K562 (cell line): ENCODE measurements around the gene CCDC141. TPM values are rescaled to one million over a fixed set of nuclear protein-coding genes. Genes with fewer than 3 reads are reported as not detected.

ENCODE experiments used
- ATAC-seq: fragments of 200-7000 bp; cut with Tn5 transposase; 3 replicates; pipeline ENCODE4 v1.9.1; 2020; ENCODE audit warnings: moderate library complexity
- BruUV-seq: library from RNA; stranded (reverse); fragments of 400-500 nt; replicated peaks from 2 replicates; lab custom pipeline; 2021; lab: Mats Ljungman, UMichigan
- CTCF ChIA-PET: fragments of 300-600 bp; formaldehyde crosslinking; extraction: SDS; loops from one replicate; lab custom pipeline; 2021; ENCODE audit warnings: low intra/inter-chr PET ratio; lab: Yijun Ruan, JAX
- POLR2A ChIA-PET: fragments of 300-600, 350-650 bp; sonication (Branson Sonifier 250); formaldehyde crosslinking; extraction: SDS; loops from one replicate; lab custom pipeline; 2021; ENCODE audit warnings: antibody characterized with exemption, inconsistent platforms; lab: Yijun Ruan, JAX
- DNase-seq, 4 experiments: peaks; one replicate each; pipeline versions ENCODE4 v3.0.0 to v3.0.0-alpha.2; 2011 to 2018; ENCODE audit warnings: low spot score in 3 of 4, mixed read lengths in 3 of 4; ENCODE audit errors: extremely low read depth in 1 of 4
- FAIRE-seq: peaks from 2 replicates; lab custom pipeline; 2011; peaks lifted over from hg19 to GRCh38; lab: Jason Lieb, UNC
- H2AFZ ChIP-seq: 2 replicates; pipeline ENCODE4 v1.6.0; 2011; ENCODE audit warnings: low read depth, low read length, control low read depth, inconsistent platforms
- H3K27ac ChIP-seq: fragments of 200-600 bp; 3 replicates; pipeline ENCODE4 v1.8.0; 2011; ENCODE audit warnings: low read depth, mild to moderate bottlenecking, control low read depth, inconsistent platforms, low read length, moderate library complexity, mixed read lengths; ENCODE audit errors: extremely low read depth
- H3K27me3 ChIP-seq, 2 experiments: fragments of 300-600 bp in 1 of 2; 2 replicates in 1 of 2; 3 replicates in 1 of 2; pipeline versions ENCODE4 v1.6.0 to v1.8.0; 2011; ENCODE audit warnings: inconsistent platforms in 2 of 2, low read length in 2 of 2, mild to moderate bottlenecking in 1 of 2, mixed read lengths in 1 of 2, moderate library complexity in 1 of 2; ENCODE audit not compliant: control insufficient read depth in 2 of 2, insufficient read depth in 2 of 2
- H3K36me3 ChIP-seq: fragments of 300-600 bp; 3 replicates; pipeline ENCODE4 v1.8.0; 2011; ENCODE audit warnings: mild to moderate bottlenecking, low read length, inconsistent platforms; ENCODE audit not compliant: control insufficient read depth, insufficient read depth
- H3K4me1 ChIP-seq, 2 experiments: fragments of 200-600 bp in 1 of 2; replicated peaks in 1 of 2; 2 replicates in 1 of 2; 3 replicates in 1 of 2; pipeline versions ENCODE4 v1.5.1 to v1.8.0; 2011; ENCODE audit warnings: inconsistent platforms in 2 of 2, low read length in 2 of 2, mild to moderate bottlenecking in 1 of 2, mixed read lengths in 1 of 2, moderate library complexity in 1 of 2; ENCODE audit not compliant: control insufficient read depth in 2 of 2, insufficient read depth in 2 of 2
- H3K4me2 ChIP-seq: 2 replicates; pipeline ENCODE4 v1.6.1; 2011; ENCODE audit warnings: low read length, control low read depth, inconsistent platforms, mixed read lengths; ENCODE audit not compliant: insufficient read depth
- H3K4me3 ChIP-seq: fragments of 200-600 bp; sonication (generic), shearing (Covaris generic); 2 replicates; pipeline ENCODE4 v1.5.1; 2016; ENCODE audit warnings: control low read depth, inconsistent platforms
- H3K79me2 ChIP-seq: fragments of 200-600 bp; 3 replicates; pipeline ENCODE4 v1.8.0; 2011; ENCODE audit warnings: low read length, inconsistent platforms; ENCODE audit not compliant: control insufficient read depth, insufficient read depth
- H3K9ac ChIP-seq, 2 experiments: 2 replicates each; pipeline versions ENCODE4 v1.6.0 to v1.6.1; 2011; ENCODE audit warnings: low read depth in 2 of 2, low read length in 2 of 2, control low read depth in 1 of 2, inconsistent platforms in 1 of 2, mild to moderate bottlenecking in 1 of 2, mixed read lengths in 1 of 2; ENCODE audit not compliant: insufficient read depth in 1 of 2
- H3K9me1 ChIP-seq: one replicate; pipeline ENCODE4 v1.6.0; 2011; ENCODE audit warnings: inconsistent platforms, mild to moderate bottlenecking, low read length, moderate library complexity; ENCODE audit not compliant: control insufficient read depth, insufficient read depth
- H3K9me3 ChIP-seq: replicated peaks from 2 replicates; pipeline ENCODE4 v1.5.1; 2011; ENCODE audit warnings: low read depth, low read length, inconsistent platforms; ENCODE audit not compliant: control insufficient read depth, insufficient read depth
- H4K20me1 ChIP-seq: replicated peaks from 2 replicates; pipeline ENCODE4 v1.6.1; 2011; ENCODE audit warnings: low read length, inconsistent platforms, mixed read lengths; ENCODE audit not compliant: control insufficient read depth, insufficient read depth
- ARID1B ChIP-seq: fragments of 450-650 bp; IDR thresholded peaks from 2 replicates; pipeline ENCODE4 v1.6.1; 2016; ENCODE audit warnings: antibody characterized with exemption, mild to moderate bottlenecking, inconsistent platforms
- CEBPZ ChIP-seq: fragments of 150-350 bp; IDR thresholded peaks from 2 replicates; pipeline ENCODE4 v1.6.1; 2014; ENCODE audit warnings: low read depth, mild to moderate bottlenecking, low read length, borderline replicate concordance
- FOS ChIP-seq: IDR thresholded peaks from 3 replicates; pipeline ENCODE4 v1.6.1; 2011; ENCODE audit not compliant: insufficient read length; ENCODE audit errors: extremely low read depth
- GABPB2 ChIP-seq: fragments of 250-450 bp; sonication (Bioruptor Pico); conservative IDR thresholded peaks from 2 replicates; pipeline ENCODE4 v1.5.1; 2021; ENCODE audit warnings: mild to moderate bottlenecking
- HNRNPH1 ChIP-seq: fragments of 200-400 bp; formaldehyde crosslinking; optimal IDR thresholded peaks from 2 replicates; pipeline ENCODE3; 2017; ENCODE audit warnings: low read depth, mild to moderate bottlenecking, low read length, moderate library complexity
- KAT2B ChIP-seq: IDR thresholded peaks from one replicate; pipeline ENCODE4 v1.6.1; 2012; ENCODE audit warnings: low read depth, mild to moderate bottlenecking, control low read depth, inconsistent platforms, low read length, moderate library complexity
- MAFK ChIP-seq: IDR thresholded peaks from 2 replicates; pipeline ENCODE4 v1.6.1; 2011; ENCODE audit warnings: low read length, improper control_type of control experiment
- MTA2 ChIP-seq: fragments of 450-650 bp; IDR thresholded peaks from 2 replicates; pipeline ENCODE4 v1.6.1; 2016; ENCODE audit warnings: low read depth
- NFE2L1 ChIP-seq: fragments of 450-650 bp; IDR thresholded peaks from 2 replicates; pipeline ENCODE4 v1.6.1; 2016; ENCODE audit warnings: missing genetic modification characterization, low read depth, mild to moderate bottlenecking, missing compliant biosample characterization, moderate library complexity, borderline replicate concordance
- POLR2B ChIP-seq: fragments of 450-650 bp; IDR thresholded peaks from 2 replicates; pipeline ENCODE4 v1.6.1; 2018; ENCODE audit warnings: low read depth; ENCODE audit not compliant: partially characterized antibody
- POLR2G ChIP-seq: fragments of 200-400 bp; formaldehyde crosslinking; IDR thresholded peaks from 2 replicates; pipeline ENCODE4 v1.6.1; 2017; ENCODE audit warnings: low read depth, mild to moderate bottlenecking, antibody characterized with exemption, low read length, moderate library complexity
- PTBP1 ChIP-seq: fragments of 200-400 bp; formaldehyde crosslinking; IDR thresholded peaks from 2 replicates; pipeline ENCODE4 v1.6.1; 2017; ENCODE audit warnings: low read depth, low read length
- RBM17 ChIP-seq: fragments of 200-400 bp; formaldehyde crosslinking; IDR thresholded peaks from 2 replicates; pipeline ENCODE4 v1.6.1; 2017; ENCODE audit warnings: low read depth, mild to moderate bottlenecking, low read length, borderline replicate concordance
- SMARCA5 ChIP-seq: fragments of 450-650 bp; IDR thresholded peaks from 2 replicates; pipeline ENCODE4 v1.6.1; 2016
- SRSF3 ChIP-seq: fragments of 200-400 bp; formaldehyde crosslinking; IDR thresholded peaks from 2 replicates; pipeline ENCODE4 v1.6.1; 2016; ENCODE audit warnings: mild to moderate bottlenecking, low read length, moderate library complexity; ENCODE audit not compliant: insufficient read depth
- TBP ChIP-seq: optimal IDR thresholded peaks from 2 replicates; pipeline ENCODE3; 2011; ENCODE audit warnings: low read depth, low read length, improper control_type of control experiment
- WHSC1 ChIP-seq: IDR thresholded peaks from one replicate; pipeline ENCODE4 v1.6.1; 2012; ENCODE audit warnings: low read length, control low read depth, inconsistent platforms
- ZNF146 ChIP-seq: IDR thresholded peaks from one replicate; pipeline ENCODE4 v1.6.1; 2018; ENCODE audit warnings: missing compliant biosample characterization; ENCODE audit not compliant: unreplicated experiment
- WGBS: fragments of 100-300 bp; shearing (Covaris generic); methylation state at CpG from one replicate; pipeline ENCODE4 v1.1.6; 2016; ENCODE audit warnings: low coverage, mixed read lengths; ENCODE audit not compliant: insufficient coverage; ENCODE audit errors: missing lambda C conversion rate; 5-methylcytosine and 5-hydroxymethylcytosine counted together
- in situ Hi-C: fragments of 300-500 bp; cut with MboI; formaldehyde crosslinking; loops from 4 replicates; pipeline ENCODE4 v1.15.0; 2018; ENCODE audit warnings: inconsistent platforms, mixed read lengths
- intact Hi-C: fragments of 100-400 bp; cut with micrococcal nuclease; formaldehyde crosslinking; loops from 2 replicates; pipeline ENCODE4 v1.14.2; 2022
- polyA plus RNA-seq, 8 experiments: library from polyadenylated mRNA; depleted of rRNA in 4 of 8; stranded (reverse) in 5 of 8; unstranded in 3 of 8; fragments of >200 nt; fragmentation: Nextera tagmentation in 2 of 8; fragmentation: Illumina TruSeq in 1 of 8; extraction: Ambion mirVana in 2 of 8; extraction: Trizol in 1 of 8; gene quantifications; 2 replicates each; pipeline versions ENCODE4 v1.2.1 to v1.2.3, GENCODE V29; 2011 to 2014; ENCODE audit warnings: inconsistent platforms in 1 of 8, missing spikeins in 1 of 8
- total RNA-seq, 7 experiments: library from RNA; depleted of rRNA in 6 of 7; stranded (reverse); fragments of >200 nt in 6 of 7; fragmentation: Illumina TruSeq in 2 of 7; extraction: Trizol in 2 of 7; gene quantifications; 2 replicates each; pipeline versions ENCODE4 v1.2.1 to v1.2.3, GENCODE V29; 2011 to 2021; ENCODE audit warnings: low replicate concordance in 1 of 7

CCDC141 gene
- total and polyA plus RNA-seq, 9 of the 15 experiments (the other 6 are each of a cell fraction or from before 2014, with no cell fraction given): 0.09 TPM; not detected in 8

- H3K79me2 ChIP-seq: no peaks in the 10 kb centered on the region
- no peak for ATAC-seq
- intact Hi-C loops: loop anchor here (5.0 to 10.0 kb wide), 2 partner anchors 801 to 832 kb away; partner anchors contain the start of gene RBM45
- no TSS peak for BruUV-seq
- no peaks in the 10 kb centered on the region for H3K36me3 ChIP-seq
- H3K9me1 ChIP-seq: no peaks in the 10 kb centered on the region
- H3K9me3 ChIP-seq: no peaks in the 10 kb centered on the region
- no peak overlapping the region for H3K27ac ChIP-seq
- no peak overlapping the region for H3K9ac ChIP-seq
- H3K4me3 ChIP-seq: no peak overlapping the region
- no peak overlapping the region for H3K4me2 ChIP-seq
- no peaks in the 10 kb centered on the region for H3K27me3 ChIP-seq
- 0% methylated on average over 1 of the region's 1 CpG for WGBS
- CTCF ChIA-PET: interaction anchor here (0.7 to 1.2 kb wide), 2 partner anchors 21 to 151 kb away, joined by 3 to 4 read pairs; no protein-coding TSS in a partner anchor
- H2AFZ ChIP-seq: no peak overlapping the region
- POLR2A ChIA-PET: no interaction called here
- no peaks in the 10 kb centered on the region for H3K4me1 ChIP-seq
- H4K20me1 ChIP-seq: no peaks in the 10 kb centered on the region
- in situ Hi-C loops: loop anchor here (10.0 kb wide), 2 partner anchors 118 to 798 kb away; partner anchors contain the start of gene RBM45
- TF ChIP-seq POLR2B (no peak), POLR2G (no peak), HNRNPH1 (no peak), FOS (no peak), CEBPZ (no peak), KAT2B (no peak), RBM17 (no peak), MTA2 (no peak), ARID1B (no peak), NFE2L1 (tag) (no peak), MAFK (no peak), SMARCA5 (no peak), PTBP1 (no peak), WHSC1 (no peak), TBP (no peak), ZNF146 (no peak), SRSF3 (no peak), GABPB2 (no peak)
- no peak for DNase-seq
- FAIRE-seq: no peak
Measured at GRCh38 chr2:178913049-178913441, 136.9 kb downstream of the CCDC141 start.
